HG03095 (cell line): Measurements from ENCODE around the gene CACNA1S.

Source experiments
- ATAC-seq: cut with Tn5 transposase; IDR thresholded peaks from one replicate; pipeline ENCODE4 v1.9.1; 2021; ENCODE audit warnings: moderate library complexity; ENCODE audit not compliant: unreplicated experiment

CACNA1S gene

DNA sequence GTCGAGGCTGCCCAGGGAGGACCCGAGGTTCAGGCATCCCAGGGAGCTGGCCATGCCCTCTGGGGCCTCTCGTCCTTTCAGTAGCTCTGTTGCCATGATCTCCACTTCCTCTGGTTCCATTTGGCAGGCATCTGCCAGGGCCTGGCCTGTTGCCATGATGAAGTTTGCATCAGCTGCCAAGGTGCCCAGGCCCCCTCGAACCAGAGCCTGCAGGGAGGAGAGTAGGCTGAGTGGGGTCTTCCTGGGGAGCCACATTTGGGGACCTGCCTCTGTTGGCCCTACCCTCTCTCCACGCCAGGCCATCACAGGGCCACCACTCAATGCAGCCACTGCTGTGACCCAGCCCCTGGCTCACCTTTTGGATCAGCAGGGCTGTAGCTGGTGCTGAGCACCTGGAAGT, 72.3 kb downstream of the CACNA1S start:
- ATAC-seq, result no peak

DNA sequence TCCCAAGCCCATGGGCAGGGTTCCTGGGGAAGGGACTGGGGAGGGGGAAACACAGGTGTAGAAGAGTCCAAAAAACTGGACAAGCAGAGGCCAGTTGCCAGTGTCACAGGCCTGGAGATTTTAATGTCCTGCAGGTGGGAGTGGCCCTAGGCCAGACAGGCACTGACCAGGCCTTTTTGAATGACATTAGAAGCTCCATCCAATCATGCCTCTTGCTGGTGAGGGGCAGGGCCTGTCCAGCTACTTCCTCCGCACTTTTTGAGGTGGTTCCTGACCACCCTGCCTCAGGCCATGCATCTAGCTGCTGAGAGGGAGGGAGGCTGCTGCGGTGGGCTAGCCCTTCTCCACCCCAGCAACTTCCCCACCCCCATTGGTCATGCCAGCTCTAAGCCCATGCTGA, 72.8 kb downstream of the CACNA1S start:
- no peak for ATAC-seq

DNA sequence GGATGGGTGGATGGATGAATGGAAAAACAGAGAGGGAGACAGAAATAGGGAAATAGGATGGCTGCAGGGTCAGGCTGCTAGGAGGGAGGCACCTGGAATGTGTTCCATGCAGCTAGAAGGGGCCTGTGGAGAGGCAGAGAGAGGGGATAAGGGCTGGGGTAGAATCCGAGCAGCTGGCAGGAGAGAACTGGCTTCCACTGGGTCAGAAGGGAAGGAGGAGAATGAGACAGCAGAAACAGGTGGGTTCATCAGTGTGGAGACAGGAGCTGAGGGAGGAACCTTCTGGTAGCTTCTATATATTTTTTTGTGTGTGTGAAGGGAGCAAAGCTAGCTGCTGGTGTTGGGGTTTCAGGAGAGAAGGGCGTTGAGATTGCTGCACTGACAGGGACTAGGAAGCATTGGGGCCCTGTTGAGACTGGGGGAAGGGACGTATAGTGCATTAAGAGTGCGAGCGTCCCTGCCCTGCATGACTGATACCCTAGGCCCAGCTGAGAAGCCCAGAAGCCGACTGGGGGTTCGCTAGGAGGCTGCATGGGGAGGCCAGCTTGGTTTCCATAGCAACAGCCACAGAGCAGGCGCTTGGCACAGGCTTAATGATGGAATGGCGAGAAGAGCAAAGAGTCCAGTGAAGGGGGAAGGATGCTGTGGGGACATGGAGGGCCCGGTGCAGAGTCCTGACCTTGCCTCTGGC, 73.9 kb downstream of the CACNA1S start:
- ATAC-seq, result no peak

DNA sequence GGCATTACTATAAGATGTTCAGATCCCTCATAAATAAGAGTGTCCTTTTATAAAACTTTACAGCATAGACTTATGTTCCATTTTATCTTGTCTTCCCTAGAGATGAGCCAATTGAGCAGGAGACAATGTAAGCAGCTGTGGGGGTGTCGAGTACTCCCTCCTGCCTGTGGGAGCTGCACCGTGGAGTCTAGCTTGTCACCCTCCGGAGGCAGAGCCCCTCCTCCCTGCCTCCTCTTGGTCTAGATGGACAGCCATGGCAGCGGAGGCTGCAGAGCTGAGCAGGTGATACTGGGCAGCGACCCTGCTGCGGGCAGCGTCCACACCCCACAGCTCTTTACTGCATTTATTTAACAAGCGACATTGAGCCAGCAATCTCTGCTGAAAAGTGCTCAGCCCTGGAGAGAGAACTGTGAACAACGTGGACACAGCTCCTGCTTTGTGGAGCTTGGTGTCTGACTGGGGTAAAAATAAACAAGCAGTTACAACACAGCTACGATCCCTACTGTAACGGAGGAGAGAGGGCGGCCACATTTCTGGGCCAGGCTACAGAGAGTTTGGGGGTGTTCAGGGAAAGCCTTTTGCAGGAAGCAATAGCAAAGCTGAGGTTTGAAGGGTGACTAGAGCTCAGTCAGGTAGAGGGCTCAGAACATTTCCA, 75.9 kb downstream of the CACNA1S start:
- no peak for ATAC-seq

DNA sequence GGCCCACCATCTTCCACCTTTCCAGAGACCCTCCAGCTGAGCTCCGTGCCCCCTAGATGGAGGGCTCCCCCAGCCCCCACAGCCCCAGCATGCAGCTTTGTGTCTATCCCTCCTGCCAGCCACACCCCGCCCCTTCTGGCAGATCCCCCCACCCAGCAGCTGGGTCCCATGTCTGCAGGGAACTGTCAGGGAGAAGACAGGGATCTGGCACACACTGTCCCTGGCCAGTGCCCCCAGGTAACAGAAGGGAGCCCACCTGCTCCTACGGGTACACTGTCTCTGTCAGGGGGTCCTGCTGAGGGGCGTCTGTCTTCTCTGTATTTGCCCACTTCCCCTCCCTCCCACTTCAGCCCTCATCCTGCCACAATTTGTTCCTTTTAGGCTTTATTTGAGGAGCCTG, 77.6 kb downstream of the CACNA1S start:
- no peak for ATAC-seq

DNA sequence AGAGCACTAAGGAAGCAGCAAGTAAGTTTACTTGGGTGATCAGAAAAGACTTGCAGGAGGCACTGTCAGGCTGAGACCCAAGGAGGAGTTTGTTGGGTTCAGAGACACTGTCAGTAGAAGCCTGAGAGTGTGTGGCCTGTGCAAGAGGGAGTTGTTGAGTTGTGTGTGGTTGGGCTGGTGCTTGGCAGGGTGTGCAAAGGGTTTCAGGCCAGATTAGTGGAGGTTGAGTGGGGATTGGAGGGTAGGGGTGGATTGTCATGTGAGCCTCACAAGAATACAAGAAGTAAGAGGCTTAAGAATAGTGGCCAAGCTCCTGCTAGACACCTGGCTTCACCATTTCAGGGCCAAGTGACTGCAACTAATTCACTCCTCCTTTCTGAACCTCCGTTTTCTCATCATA, 79.8 kb downstream of the CACNA1S start:
- ATAC-seq, result no peak

DNA sequence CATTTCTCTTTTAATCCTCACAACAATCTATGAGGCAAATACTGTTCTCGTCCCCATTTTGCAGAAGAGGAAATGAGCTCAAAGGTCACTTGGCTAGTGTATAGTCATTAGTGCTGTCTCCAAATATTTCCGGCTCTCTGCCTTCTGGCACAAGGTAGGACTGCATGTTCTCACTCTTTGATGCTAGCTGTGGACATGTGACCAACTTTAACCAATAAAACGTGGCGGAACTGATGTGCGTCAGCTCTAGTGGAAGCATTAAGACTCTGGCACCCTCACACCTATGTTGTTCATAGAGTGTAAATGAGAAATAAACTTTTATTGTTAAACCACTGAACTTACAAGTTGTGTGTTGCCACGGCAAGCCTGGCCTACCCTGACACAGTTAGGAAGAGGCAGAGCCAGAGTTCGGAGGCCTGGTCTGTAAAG, 83.8 kb downstream of the CACNA1S start:
- ATAC-seq, result no peak

DNA sequence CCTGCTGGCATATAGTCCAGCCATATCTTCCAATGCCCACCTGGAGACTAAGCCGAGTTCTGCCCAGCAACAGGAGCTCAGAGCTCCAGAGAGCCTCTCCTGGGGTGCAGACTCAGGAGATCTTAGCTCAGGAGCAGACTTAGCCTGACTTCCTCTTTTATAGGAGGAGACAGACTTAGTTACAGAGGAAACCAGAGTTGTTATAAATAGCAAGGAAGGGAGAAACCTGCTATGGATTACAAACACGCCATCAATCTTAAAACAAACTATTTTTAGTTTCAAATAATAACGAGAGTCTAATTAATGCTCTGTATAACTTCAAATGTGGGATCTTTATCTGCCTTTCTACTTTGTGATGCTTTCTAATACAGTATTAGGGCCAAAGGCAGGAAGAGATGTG, 85.4 kb downstream of the CACNA1S start:
- ATAC-seq, result no peak

DNA sequence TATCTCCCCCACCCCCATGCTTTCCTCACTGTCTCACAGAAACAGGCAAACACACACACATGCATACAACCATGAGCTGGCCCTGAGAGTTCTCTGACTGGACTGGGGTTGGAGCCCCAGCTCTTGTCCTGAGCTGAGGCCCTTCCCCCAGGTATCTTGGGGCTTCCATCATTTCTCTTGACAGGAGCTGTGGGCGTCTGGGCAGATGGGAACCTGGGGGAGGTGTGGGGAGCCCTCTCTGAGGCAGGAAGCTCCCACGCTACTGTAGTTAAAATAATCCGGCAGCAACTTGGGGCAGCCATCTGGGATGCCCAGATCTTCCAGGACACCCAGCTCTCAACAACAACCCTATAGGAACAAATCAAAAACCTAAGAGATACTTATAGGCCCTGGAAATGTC, 86.0 kb downstream of the CACNA1S start:
- no peak for ATAC-seq

DNA sequence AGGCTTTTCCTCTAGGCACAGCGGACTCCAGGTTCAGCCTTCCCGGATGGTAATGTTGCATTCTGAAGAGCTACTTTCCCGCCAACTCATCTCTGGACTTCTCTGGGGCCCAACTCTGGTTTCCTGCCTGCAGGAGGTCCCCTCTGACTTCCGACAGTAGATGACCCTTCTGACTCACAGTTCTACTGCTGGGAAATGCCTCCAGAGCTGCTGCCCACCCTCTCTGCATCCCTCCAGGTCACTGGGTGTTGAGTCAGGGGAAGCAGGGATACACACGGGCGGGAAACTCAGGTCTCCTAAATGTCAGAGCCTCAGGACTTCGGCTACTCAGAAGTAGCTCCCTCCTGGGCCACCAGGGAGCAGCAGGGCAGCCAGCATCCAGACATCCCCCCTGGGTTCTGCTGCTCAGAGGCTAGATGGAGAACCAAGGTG, 86.6 kb downstream of the CACNA1S start:
- no peak for ATAC-seq

DNA sequence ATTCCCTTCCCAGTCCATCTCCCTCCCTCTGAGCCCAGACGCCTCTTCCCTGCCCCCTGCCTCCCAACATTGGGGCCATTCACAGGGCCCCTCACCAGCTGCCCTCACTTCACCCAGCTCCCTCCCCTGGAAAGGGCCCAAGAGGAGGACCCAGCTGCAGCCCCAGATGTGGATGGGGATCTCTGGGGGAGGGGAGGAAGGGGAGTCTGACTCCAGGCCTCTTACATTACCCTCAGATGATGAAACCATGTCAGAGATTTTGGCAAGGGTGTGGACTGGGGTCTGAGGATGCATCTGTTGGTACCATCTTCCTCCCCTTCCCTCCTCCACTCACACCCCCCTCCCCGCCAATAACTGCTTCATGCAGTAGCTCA, 87.6 kb downstream of the CACNA1S start:
- ATAC-seq, result no peak

DNA sequence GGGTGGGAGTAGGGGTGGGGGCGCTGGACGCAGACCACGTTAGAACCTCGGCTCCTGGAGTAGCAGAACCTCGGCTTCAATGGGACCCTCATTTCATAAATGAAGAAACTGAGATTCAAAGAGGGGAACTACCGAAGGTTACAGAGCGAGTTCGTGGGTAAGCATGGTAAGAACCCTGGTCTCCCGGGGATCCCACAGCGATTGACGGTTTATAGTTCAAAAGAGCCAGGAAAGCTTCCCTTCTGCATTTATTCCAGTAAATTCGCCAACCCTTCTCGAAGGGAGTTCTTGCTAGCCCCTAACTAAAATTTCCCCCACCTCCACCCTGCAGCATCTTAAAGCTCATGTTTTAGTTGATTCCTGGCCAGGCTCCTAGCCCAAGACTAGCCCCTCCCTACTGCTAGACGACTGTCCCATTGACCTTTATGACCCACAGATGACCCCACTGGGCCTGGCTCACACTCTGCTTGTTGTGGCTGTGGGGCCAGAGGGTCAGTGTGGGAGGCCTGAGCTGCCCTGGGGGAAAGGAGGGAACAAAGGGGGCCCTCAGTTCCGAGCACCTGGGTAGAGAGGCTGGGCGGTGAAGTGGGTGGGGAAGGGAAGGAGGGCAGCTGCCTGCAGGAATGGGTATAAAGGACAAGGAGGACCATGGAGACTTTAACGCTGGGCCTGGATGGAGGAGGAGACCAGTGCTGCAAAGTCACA, 88.2 kb downstream of the CACNA1S start:
- ATAC-seq, result no peak

DNA sequence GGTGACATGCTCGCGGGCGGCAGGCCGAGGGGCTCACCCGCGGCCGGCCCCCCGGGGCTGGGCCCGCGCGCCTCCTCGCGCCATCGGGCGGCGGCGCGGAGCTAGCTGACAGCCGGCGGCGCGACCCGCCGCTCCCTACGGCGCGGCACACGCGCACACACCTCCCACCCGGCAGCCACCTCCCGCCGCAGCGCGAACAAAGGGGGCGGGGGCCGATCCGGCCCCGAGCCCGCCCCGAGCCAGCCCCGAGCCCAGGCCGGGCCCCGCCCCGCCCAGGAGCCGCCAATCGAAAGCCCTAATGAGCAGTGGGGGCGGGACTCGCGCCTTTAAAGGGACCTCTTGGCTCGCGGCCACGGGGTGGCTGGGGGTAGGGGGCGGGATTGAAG, 88.7 kb downstream of the CACNA1S start, which contains the start of gene KIF21B:
Gene KIF21B (minus strand): TSS at position 198 of the 386 bp plus-strand sequence. CDS start 331 bp downstream, outside the sequence.
- peak; percentile 50 for ATAC-seq

DNA sequence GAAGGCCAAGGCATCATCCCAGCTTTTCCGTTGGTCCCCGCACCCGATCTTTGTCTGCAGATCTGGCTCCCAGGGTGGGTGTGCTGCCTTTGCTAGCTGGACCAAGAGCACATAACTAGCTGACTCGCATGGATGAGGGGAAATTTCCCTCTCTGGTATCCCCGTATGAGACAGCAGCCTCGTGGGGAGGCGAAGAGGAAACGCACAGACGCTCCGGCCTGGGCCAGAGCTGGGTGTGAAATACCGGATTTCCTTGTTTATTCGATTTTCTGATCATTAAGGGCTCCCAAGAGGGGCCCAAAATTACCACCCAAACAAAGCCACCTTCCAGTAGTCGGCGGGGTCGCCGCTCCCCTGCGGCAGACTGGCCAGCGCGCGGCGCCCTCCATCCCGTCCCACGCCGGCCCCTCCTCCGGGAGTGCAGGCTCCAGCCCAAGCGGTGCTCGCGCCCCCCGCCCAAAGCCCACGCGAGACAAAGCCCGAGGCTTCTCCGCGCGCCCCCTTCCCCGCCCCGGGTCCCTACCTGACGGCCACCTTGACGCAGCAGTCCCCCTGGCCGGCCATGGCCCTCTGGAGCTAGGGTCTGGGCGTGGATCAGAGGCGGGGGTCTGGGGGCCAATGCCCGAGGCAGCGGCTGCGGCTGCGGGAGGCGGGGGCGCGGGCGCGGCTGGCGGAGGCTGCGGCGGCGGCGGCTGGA, 89.3 kb downstream of the CACNA1S start:
- no peak for ATAC-seq

DNA sequence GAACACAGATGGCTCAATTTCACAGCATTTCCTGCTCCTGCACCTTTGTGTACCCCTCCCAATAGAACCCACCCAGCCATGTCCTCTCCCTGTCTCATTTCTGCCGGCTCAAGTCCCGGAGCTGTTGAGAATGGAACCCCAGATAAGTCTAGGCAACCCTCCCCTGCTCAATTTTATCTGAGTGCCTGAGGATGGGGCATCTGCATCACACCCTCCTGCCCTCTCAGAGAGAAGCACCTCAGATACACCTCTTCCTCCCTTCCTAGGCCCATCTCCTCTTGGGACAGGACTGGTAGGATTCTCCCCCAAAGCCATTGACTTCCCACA, 89.8 kb downstream of the CACNA1S start:
- no peak for ATAC-seq

DNA sequence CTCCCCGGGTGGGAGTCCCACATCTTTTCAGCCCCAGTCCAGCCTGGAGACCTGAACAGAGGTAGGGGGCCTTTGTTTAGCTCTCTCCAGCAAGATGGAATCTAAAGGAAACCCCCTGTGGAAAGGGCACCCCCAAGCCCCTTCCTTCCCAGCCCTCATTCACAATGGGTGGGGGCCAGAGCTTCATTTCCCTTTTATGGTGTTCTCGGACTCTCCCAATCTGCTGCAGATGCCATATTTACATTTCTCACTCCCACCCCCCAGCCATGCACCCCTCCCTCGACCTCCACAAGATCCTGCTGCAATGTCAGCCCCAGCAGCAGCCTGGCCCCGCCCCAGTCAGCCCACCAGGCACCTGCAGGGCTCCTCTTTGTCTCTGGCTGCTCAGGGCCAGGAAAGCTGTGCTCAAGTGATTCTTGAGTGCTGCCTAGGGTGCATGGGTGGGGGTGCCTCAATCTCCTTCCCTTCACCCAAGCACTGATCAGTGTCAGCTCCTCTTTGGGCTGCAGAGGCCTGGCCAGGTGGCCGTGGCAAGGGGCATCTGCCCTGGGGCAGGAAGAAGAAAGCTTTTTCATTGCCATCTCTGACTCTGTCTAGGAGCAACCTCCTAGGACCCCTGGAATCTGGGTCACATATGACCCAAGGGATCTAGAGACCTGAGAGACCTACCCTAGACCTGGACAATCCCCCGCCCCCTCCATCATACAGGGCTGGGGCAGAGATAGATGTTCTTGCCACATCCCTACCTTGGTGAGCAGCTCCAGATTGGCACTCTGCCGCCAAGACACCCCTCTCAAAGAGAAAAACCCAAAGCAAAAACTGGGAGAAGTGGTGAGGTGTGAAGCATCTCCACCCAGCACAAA, 90.4 kb downstream of the CACNA1S start:
- no peak for ATAC-seq

DNA sequence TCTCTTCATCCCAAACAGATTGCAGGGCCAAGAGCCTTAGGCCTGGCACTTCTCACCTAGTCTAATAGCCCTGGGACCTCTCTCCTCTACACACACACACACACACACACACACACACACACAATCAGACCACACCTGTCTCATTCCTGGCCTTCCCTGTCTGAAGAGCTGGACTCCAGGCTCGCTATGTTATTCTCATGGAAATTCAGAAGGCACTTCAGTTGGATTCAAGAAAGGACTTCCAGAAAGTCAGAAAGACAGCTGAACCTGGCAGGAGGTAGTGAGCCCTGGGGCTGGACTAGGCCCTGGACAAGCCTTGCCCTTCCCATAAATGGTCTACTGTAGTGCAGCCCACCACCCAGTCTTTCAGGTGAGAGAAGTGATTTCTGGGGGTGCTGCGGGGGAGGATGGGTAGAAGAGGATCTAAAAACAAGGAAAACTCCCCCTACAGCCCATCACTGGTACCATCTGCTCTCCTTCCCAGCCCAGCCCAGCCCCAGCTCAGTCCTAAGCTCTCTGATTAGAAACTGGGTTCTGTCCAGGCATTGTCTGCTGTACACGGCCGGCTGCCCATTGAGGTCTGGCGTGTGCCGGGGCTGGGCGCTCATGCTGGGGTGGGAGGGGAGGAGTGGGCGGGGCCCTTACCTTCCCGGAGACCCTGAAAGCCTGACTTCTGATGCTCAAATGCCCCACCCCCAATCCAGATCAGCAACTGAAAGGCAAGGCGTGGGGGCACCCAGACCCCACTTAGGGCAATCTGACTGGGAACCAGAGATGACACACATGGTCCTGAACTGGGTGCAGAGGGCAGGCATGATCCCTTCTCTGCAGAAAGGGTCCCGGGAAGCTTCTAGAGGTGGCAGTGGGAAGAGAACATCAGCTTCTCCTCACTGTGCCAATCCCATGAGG, 91.3 kb downstream of the CACNA1S start:
- ATAC-seq, result no peak

DNA sequence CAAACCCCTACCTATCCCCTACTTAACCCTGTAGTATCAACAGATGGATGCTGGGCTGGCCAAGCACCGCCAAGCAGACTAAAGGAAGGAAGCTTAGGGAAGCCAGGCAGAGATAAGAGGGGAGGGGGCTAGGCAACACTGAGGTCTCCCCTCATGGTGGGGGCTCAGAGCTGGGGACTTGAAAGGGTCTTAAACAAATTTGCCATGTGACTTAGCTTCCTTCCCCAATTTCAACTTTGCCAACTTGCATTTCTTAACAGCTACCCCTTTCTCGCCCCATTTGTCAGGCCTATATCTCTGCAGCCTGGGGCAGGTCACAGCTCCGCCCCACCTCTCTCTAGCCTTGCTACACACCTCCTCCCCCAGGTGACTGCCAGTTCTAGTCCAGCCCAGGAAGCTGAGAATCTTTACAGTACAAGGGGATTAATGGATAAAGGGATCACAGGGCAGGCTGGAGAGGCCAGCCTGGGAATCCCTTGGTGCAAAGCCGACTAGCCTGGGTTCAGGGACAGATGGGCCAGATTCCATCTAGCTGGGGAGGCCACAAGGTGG, 92.1 kb downstream of the CACNA1S start:
- ATAC-seq, result no peak

DNA sequence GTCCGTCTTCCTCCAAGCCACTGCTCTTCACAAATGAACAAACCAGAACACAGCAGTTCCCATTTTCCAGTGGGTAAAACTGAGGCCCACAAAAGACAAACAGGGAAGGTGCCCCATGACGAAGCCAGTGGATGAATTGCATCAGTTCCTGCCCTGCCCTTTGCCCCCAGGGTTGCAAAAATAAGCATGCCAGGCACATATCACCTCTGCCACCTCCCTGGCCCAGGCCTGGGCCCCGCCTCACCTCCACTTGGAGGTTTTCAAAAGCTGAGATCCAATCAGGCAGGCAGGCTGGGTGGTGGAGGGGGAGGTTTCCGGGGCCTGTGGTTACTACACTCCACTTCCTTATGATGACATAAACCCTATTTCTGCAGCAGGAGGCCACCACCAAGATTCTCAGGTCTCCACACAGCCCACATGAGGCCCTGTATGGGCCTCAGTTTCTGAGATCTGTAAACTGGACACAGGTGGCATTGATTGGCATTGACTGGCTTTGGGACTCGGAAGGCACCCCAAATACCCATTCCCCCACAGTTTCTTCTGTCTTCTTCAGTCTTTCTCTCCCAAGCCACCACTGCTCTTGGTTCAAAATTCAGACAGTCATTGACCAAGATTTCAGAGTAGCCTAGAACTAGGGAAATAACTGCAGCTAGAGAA, 92.8 kb downstream of the CACNA1S start:
- ATAC-seq, result peak; percentile 61
